ENCODE results near the gene SMAD9.
A peak's percentile ranks its signal among the peaks of the same experiment; 100 is the strongest.

SMAD9 gene

DNA sequence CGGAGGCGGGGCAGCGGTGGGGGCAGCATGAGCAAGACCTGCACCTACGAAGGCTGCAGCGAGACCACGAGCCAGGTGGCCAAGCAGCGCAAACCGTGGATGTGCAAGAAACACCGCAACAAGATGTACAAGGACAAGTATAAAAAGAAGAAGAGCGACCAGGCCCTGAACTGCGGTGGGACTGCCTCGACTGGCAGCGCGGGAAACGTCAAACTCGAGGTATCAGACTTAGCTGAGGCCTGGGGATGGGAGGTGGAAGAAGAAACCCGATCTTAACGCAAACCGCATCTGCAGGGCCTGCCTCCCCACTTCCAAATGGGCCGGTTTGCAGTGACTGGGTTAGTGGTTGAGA, 100.3 kb downstream of the SMAD9 start:
- no peak for TF ChIP-seq POLR2AphosphoS5 (IDR thresholded peaks at IDR 0.05; ENCODE audit: low read depth, low read length)
- no peak for TF ChIP-seq TAF1 (IDR thresholded peaks at IDR 0.05; ENCODE audit: borderline replicate concordance, insufficient read depth, low read length)
- TF ChIP-seq, protein P1, sequence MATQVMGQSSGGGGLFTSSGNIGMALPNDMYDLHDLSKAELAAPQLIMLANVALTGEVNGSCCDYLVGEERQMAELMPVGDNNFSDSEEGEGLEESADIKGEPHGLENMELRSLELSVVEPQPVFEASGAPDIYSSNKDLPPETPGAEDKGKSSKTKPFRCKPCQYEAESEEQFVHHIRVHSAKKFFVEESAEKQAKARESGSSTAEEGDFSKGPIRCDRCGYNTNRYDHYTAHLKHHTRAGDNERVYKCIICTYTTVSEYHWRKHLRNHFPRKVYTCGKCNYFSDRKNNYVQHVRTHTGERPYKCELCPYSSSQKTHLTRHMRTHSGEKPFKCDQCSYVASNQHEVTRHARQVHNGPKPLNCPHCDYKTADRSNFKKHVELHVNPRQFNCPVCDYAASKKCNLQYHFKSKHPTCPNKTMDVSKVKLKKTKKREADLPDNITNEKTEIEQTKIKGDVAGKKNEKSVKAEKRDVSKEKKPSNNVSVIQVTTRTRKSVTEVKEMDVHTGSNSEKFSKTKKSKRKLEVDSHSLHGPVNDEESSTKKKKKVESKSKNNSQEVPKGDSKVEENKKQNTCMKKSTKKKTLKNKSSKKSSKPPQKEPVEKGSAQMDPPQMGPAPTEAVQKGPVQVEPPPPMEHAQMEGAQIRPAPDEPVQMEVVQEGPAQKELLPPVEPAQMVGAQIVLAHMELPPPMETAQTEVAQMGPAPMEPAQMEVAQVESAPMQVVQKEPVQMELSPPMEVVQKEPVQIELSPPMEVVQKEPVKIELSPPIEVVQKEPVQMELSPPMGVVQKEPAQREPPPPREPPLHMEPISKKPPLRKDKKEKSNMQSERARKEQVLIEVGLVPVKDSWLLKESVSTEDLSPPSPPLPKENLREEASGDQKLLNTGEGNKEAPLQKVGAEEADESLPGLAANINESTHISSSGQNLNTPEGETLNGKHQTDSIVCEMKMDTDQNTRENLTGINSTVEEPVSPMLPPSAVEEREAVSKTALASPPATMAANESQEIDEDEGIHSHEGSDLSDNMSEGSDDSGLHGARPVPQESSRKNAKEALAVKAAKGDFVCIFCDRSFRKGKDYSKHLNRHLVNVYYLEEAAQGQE (IDR thresholded peaks at IDR 0.05; ENCODE audit: insufficient read depth in 1 of 2, low read depth in 2 of 2, low read length in 2 of 2): no peak
- TF ChIP-seq FOXP2 (optimal IDR thresholded peaks at IDR 0.05; ENCODE audit: borderline replicate concordance, extremely low read depth, extremely low read length, insufficient read depth): no peak
- no peak for TF ChIP-seq SIN3A (IDR thresholded peaks at IDR 0.05; ENCODE audit: borderline replicate concordance, insufficient read depth, low read length)

DNA sequence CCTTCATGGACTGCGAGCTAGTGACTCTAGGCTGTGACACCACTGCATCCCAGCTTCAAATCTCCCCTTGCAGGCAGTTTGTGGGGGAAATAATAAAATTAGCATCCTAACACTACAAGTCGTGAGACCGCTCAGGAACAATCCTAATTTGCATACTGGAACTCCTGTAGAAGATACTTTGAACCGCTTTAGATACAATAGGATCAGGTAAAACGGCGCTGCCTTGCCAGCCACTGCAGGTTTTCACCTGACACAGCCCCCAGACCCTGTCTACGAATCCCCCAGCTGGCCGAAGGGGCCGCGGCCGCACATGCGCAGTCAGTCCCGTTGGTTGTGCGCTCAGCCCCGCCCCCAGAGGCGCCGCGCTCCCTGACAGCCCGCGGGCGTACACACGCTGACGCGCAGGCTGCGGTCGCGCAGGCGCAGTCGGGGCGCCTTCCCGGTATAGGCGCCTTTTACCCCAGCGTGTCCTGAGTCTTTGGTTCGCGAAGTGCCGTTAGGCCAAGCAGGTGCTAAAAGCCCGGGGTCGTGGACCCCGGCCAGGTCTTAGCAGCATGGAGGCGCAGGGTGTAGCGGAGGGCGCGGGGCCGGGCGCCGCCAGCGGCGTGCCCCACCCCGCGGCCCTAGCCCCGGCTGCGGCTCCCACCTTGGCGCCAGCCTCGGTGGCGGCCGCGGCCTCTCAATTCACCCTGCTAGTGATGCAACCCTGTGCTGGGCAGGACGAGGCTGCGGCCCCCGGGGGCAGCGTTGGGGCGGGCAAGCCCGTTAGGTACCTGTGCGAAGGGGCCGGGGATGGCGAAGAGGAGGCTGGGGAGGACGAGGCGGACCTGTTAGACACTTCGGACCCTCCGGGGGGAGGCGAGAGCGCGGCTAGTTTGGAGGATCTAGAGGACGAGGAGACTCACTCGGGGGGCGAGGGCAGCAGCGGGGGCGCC, 101.0 kb downstream of the SMAD9 start, which contains the start of gene RFXAP:
RFXAP (plus strand) TSS at position 419 of the 935 bp plus-strand sequence; CDS start at position 555, 136 bp downstream.
- TF ChIP-seq FOXP2 (optimal IDR thresholded peaks at IDR 0.05; ENCODE audit: borderline replicate concordance, extremely low read depth, extremely low read length, insufficient read depth): peak; percentile 85
- peak; percentile 54; the same call in 1 of the 2 replicates for TF ChIP-seq POLR2AphosphoS5 (IDR thresholded peaks at IDR 0.05; ENCODE audit: low read depth, low read length)
- no peak for TF ChIP-seq SIN3A (IDR thresholded peaks at IDR 0.05; ENCODE audit: borderline replicate concordance, insufficient read depth, low read length)

DNA sequence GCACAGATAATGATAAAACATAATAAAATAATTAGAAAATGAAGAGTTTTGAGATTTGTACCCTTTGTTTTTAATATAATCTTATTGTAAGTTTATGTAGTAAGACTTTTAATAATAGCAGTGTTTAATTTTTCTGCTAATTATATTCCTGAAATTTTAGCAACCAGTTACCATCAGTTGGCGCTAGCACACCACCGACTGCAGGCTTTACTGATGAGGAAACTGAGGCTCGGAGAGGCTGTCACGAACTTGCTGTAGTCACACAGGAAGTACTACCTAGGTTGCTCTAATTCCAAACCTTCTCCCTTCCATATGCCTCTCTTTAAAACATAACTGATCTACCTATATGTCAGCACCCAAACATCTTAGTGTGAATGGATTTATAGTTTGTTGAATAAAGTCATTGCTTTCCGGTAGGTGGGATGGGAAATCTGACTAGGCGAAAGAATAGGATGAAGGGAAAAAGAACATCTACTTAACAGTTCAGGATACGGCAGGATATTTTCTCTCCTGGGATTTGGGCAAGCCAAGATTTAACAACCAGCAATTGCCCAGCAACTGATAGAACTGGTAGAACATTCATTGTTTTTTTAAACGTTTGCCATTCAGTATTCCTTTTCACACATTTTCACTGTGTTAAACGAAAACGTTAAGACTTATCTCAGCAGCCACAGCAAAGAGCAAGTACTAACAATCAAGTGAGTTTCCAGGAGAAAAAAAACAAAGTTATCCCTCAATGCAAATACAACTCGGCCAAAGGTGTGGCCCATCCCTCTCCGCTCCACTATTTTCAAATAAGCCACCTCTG, 101.8 kb downstream of the SMAD9 start:
- TF ChIP-seq, protein P1 (IDR thresholded peaks at IDR 0.05; ENCODE audit: insufficient read depth in 1 of 2, low read depth in 2 of 2, low read length in 2 of 2): no peak
- TF ChIP-seq POLR2AphosphoS5 (IDR thresholded peaks at IDR 0.05; ENCODE audit: low read depth, low read length) (no peak), SIN3A (IDR thresholded peaks at IDR 0.05; ENCODE audit: borderline replicate concordance, insufficient read depth, low read length) (no peak), FOXP2 (optimal IDR thresholded peaks at IDR 0.05; ENCODE audit: borderline replicate concordance, extremely low read depth, extremely low read length, insufficient read depth) (no peak), TAF1 (IDR thresholded peaks at IDR 0.05; ENCODE audit: borderline replicate concordance, insufficient read depth, low read length) (no peak)

DNA sequence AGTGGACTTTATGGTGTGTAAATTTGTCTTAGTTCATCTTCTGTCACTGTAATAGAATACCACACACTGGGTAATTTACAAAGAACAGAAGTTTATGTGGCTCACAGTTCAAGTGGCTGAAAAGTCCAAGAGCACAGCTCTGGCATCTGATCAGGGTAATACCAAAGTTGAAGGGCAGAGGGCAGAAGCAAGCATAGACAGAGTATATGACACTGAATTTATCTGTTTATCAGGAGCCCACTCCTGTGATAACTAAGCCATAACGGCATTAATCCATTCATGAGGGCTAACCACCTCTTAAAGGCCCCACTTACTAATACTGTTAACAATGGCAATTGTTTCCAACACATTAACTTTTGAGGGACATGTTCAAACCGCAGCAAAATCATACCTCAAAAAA, 105.0 kb downstream of the SMAD9 start:
- TF ChIP-seq, protein P1 (IDR thresholded peaks at IDR 0.05; ENCODE audit: insufficient read depth in 1 of 2, low read depth in 2 of 2, low read length in 2 of 2): no peak
- TF ChIP-seq POLR2AphosphoS5 (IDR thresholded peaks at IDR 0.05; ENCODE audit: low read depth, low read length) (no peak), TAF1 (IDR thresholded peaks at IDR 0.05; ENCODE audit: borderline replicate concordance, insufficient read depth, low read length) (no peak), SIN3A (IDR thresholded peaks at IDR 0.05; ENCODE audit: borderline replicate concordance, insufficient read depth, low read length) (no peak), FOXP2 (optimal IDR thresholded peaks at IDR 0.05; ENCODE audit: borderline replicate concordance, extremely low read depth, extremely low read length, insufficient read depth) (no peak)

DNA sequence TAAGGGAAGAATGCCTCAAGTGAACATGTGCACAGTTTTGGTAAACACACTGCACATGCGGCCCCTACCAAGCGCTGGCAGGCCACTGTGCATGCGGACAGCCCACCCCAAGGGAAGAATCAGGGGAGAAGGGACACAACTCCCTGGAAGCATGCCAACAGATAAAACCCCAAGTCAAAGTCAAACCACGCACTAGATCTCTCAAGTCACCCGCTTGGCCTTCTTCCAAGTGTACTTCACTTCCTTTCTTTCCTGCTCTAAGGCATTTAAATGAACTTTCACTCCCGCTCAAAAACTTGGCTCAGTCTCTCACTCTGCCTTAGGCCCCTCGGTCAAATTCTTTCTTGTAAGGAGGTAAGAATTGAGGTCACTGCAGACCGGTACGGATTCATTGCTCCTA, 105.6 kb downstream of the SMAD9 start:
- TF ChIP-seq SIN3A (IDR thresholded peaks at IDR 0.05; ENCODE audit: borderline replicate concordance, insufficient read depth, low read length) (no peak), FOXP2 (optimal IDR thresholded peaks at IDR 0.05; ENCODE audit: borderline replicate concordance, extremely low read depth, extremely low read length, insufficient read depth) (no peak), POLR2AphosphoS5 (IDR thresholded peaks at IDR 0.05; ENCODE audit: low read depth, low read length) (no peak), TAF1 (IDR thresholded peaks at IDR 0.05; ENCODE audit: borderline replicate concordance, insufficient read depth, low read length) (no peak)
- TF ChIP-seq, protein P1 (IDR thresholded peaks at IDR 0.05; ENCODE audit: insufficient read depth in 1 of 2, low read depth in 2 of 2, low read length in 2 of 2): no peak
